HCT116 (cell line): Measurements from ENCODE around the gene OBP2B.
"Not testable (repeated sequence)": the region's sequence is repeated elsewhere in the genome, so short reads cannot be mapped to it uniquely, and the experiment has no call there.

Source experiments
- EZH2 ChIP-seq: fragments of 200-600 bp; sonication (generic); IDR thresholded peaks from 2 replicates; pipeline ENCODE4 v1.6.1; 2017; ENCODE audit warnings: antibody characterized with exemption, mixed run types
- EZH2phosphoT487 ChIP-seq: fragments of 200-600 bp; IDR thresholded peaks from 2 replicates; pipeline ENCODE4 v1.6.1; 2018; ENCODE audit warnings: antibody characterized with exemption, borderline replicate concordance
- POLR2A ChIP-seq: IDR thresholded peaks from 2 replicates; pipeline ENCODE4 v1.7.0; 2011; ENCODE audit warnings: borderline replicate concordance; ENCODE audit not compliant: insufficient read depth, insufficient read length; ENCODE audit errors: extremely low read depth
- RAD21 ChIP-seq: IDR thresholded peaks from 2 replicates; pipeline ENCODE4 v1.6.1; 2012; ENCODE audit warnings: low read depth, mild to moderate bottlenecking
- SIN3A ChIP-seq: IDR thresholded peaks from 2 replicates; pipeline ENCODE4 v1.6.1; 2012; ENCODE audit warnings: low read depth
- TCF7L2 ChIP-seq: IDR thresholded peaks from 2 replicates; pipeline ENCODE4 v1.7.0; 2011; ENCODE audit warnings: borderline replicate concordance, inconsistent platforms; ENCODE audit not compliant: insufficient read depth, insufficient read length; ENCODE audit errors: extremely low read depth
- YY1 ChIP-seq: IDR thresholded peaks from 2 replicates; pipeline ENCODE4 v1.6.1; 2011; ENCODE audit warnings: low read length, low read depth, moderate library complexity, mild to moderate bottlenecking; ENCODE audit not compliant: insufficient replicate concordance; ENCODE audit errors: extremely low read depth
- TF ChIP-seq, protein P1 (sequence below), 3 experiments: fragments of 200-600 bp in 1 of 3; sonication (generic) in 1 of 3; IDR thresholded peaks in 2 of 3; conservative IDR thresholded peaks in 1 of 3; 2 replicates each; pipeline ENCODE4 v1.5.1; 2012 to 2017; ENCODE audit warnings: low read depth in 2 of 3, low read length in 2 of 3, antibody characterized with exemption in 1 of 3, borderline replicate concordance in 1 of 3, control low read depth in 1 of 3, mild to moderate bottlenecking in 1 of 3, mixed read lengths in 1 of 3, mixed run types in 1 of 3, moderate library complexity in 1 of 3; ENCODE audit not compliant: insufficient read depth in 1 of 3
- TF ChIP-seq, protein P2 (sequence below): IDR thresholded peaks from 2 replicates; pipeline ENCODE4 v1.6.1; 2012; ENCODE audit warnings: low read depth
- TF ChIP-seq, protein P3 (sequence below): IDR thresholded peaks from 2 replicates; pipeline ENCODE4 v1.6.1; 2012

DNA sequence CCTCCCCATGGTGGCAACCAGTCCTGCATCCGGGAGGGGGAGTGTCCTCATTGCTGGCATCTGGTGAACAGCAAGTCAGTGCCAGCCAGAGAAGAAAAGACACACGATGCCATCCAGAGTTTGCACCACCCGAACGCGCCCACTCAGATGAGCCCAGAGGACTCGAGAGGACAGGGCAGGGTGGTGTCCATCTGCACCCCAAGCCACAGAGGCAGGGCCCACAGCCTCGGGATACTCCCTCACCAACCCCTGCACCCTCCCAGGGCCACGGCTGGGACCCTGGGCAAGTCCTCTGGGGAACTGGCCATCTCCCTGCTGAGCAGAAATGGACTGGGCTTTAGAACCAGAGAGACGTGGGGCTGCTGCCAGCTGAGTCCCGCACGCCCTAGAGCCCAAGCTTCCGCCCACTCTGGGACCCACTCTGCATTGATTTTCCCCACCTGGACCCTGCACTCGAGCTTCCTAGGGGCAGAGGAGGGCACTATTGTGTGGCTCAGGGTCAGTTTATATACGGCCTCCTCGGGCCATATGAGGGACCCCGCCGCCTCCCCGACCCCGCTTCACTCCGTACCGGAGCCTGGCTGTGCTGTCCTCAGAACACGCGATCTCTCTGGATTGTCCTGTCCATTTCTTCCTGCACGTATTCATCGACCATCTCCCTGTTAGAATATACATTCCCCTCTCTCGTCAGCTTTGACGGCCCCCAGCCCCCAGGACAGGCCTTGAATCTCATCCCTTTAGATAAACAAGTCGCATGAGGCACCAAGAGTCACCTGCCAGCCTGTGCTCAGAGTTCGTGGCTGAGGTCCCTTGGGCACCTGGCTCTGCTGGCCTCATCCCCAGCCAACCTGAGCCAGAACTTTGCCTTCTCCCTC, 514 bp upstream of the OBP2B start:
- TF ChIP-seq RAD21, EZH2phosphoT487, POLR2A, EZH2, TCF7L2, SIN3A, YY1: not testable (repeated sequence)
- TF ChIP-seq, protein P1, sequence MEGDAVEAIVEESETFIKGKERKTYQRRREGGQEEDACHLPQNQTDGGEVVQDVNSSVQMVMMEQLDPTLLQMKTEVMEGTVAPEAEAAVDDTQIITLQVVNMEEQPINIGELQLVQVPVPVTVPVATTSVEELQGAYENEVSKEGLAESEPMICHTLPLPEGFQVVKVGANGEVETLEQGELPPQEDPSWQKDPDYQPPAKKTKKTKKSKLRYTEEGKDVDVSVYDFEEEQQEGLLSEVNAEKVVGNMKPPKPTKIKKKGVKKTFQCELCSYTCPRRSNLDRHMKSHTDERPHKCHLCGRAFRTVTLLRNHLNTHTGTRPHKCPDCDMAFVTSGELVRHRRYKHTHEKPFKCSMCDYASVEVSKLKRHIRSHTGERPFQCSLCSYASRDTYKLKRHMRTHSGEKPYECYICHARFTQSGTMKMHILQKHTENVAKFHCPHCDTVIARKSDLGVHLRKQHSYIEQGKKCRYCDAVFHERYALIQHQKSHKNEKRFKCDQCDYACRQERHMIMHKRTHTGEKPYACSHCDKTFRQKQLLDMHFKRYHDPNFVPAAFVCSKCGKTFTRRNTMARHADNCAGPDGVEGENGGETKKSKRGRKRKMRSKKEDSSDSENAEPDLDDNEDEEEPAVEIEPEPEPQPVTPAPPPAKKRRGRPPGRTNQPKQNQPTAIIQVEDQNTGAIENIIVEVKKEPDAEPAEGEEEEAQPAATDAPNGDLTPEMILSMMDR (IDR thresholded peaks at IDR 0.05 in 2 of 3, conservative IDR thresholded peaks at IDR 0.05 in 1 of 3; ENCODE audit: borderline replicate concordance in 1 of 3, insufficient read depth in 1 of 3, low read depth in 2 of 3, low read length in 2 of 3), result not testable (repeated sequence)
- TF ChIP-seq, protein P2, sequence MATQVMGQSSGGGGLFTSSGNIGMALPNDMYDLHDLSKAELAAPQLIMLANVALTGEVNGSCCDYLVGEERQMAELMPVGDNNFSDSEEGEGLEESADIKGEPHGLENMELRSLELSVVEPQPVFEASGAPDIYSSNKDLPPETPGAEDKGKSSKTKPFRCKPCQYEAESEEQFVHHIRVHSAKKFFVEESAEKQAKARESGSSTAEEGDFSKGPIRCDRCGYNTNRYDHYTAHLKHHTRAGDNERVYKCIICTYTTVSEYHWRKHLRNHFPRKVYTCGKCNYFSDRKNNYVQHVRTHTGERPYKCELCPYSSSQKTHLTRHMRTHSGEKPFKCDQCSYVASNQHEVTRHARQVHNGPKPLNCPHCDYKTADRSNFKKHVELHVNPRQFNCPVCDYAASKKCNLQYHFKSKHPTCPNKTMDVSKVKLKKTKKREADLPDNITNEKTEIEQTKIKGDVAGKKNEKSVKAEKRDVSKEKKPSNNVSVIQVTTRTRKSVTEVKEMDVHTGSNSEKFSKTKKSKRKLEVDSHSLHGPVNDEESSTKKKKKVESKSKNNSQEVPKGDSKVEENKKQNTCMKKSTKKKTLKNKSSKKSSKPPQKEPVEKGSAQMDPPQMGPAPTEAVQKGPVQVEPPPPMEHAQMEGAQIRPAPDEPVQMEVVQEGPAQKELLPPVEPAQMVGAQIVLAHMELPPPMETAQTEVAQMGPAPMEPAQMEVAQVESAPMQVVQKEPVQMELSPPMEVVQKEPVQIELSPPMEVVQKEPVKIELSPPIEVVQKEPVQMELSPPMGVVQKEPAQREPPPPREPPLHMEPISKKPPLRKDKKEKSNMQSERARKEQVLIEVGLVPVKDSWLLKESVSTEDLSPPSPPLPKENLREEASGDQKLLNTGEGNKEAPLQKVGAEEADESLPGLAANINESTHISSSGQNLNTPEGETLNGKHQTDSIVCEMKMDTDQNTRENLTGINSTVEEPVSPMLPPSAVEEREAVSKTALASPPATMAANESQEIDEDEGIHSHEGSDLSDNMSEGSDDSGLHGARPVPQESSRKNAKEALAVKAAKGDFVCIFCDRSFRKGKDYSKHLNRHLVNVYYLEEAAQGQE, result not testable (repeated sequence)
- TF ChIP-seq, protein P3, sequence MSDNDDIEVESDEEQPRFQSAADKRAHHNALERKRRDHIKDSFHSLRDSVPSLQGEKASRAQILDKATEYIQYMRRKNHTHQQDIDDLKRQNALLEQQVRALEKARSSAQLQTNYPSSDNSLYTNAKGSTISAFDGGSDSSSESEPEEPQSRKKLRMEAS, result not testable (repeated sequence)
